Motor neuron (in vitro differentiated cells): ENCODE results near the gene ZNF597. TPM values are rescaled to one million over a fixed set of nuclear protein-coding genes. Genes with fewer than 3 reads are reported as not detected.

Source experiments
- ATAC-seq, 8 experiments: fragments of 200-7000 bp; cut with Tn5 transposase; replicated peaks in 6 of 8; 2 replicates each; pipeline ENCODE4 v1.8.0; 2021; ENCODE audit warnings: mild to moderate bottlenecking in 8 of 8, moderate library complexity in 8 of 8
- H3K27ac ChIP-seq, 2 donors: fragments of 250-450 bp; sonication (Bioruptor Pico); 2 replicates each; pipeline ENCODE4 v1.9.0; 2021; ENCODE audit warnings: antibody characterized with exemption in 2 of 2, mild to moderate bottlenecking in 2 of 2, moderate library complexity in 1 of 2
- H3K4me1 ChIP-seq, 2 donors: fragments of 250-450 bp; sonication (Bioruptor Pico); replicated peaks in 1 of 2; 2 replicates each; pipeline ENCODE4 v1.6.1; 2021; ENCODE audit warnings: antibody characterized with exemption in 2 of 2, mild to moderate bottlenecking in 2 of 2, moderate library complexity in 1 of 2
- H3K4me3 ChIP-seq, 5 donors: fragments of 250-450 bp; sonication (Bioruptor Pico); 2 replicates each; pipeline ENCODE4 v1.9.0; 2021; ENCODE audit warnings: antibody characterized with exemption in 5 of 5, mild to moderate bottlenecking in 5 of 5, moderate library complexity in 4 of 5
- WGBS, 10 experiments: fragments of 450-650 bp; shearing (Covaris generic); methylation state at CpG; one replicate each; pipeline ENCODE4 v1.0.0; 2022; 5-methylcytosine and 5-hydroxymethylcytosine counted together
- in situ Hi-C, 9 experiments: fragments of 400-800 bp; cut with MboI; loops; one replicate each; pipeline ENCODE4 v1.15.0; 2021; ENCODE audit warnings: low sequenced_read_pairs in 9 of 9, low pct_unique_long_range_greater_than_20kb in 2 of 9; ENCODE audit not compliant: unreplicated experiment in 9 of 9
- total RNA-seq, 8 experiments: library from RNA; unstranded; fragments of 300-600 nt; gene quantifications; 2 replicates each; pipeline versions ENCODE4 v1.2.3 to v1.2.4, GENCODE V29; 2022

Gene ZNF597
- total RNA-seq, 8 experiments from 2014 or later = 2.0 to 5.1 (median 2.5) TPM

DNA sequence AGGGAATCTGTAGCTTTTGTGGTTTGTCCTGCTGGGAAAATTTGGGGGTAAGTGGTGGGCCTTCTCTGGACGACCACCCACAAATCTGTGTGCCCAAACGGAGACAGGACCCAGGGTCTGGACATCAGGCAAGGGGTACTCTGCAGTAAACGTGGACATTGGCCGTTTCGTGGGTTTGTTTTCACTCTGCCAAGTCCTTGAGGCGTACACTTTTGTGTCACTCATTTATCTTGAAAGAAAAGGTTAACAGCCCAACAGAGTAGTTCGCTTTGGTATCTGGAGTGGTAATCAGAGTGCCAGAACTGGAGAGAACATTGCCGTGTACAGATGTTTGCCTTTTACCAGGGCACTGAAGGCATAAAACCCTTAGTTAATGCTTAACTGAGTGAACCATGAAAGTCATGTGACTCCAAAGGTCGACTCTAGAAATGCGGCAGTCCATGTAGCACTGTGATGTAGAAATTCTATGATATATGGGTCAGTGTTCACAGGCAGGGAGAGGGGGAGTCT is 15.6 kb upstream of the ZNF597 start:
- peaks cover 17 to 25% of the 10 kb centered on the region in 2 donors for H3K4me1 ChIP-seq
- in situ Hi-C loops = no loop called here
- whole genome bisulfite sequencing, 10 experiments = 0 to 5% (median 1%) methylated on average over 1 to 10 of the region's 10 CpGs; no CpG with 5 or more reads in 4 of the 10 experiments
- ATAC-seq = peak in 1 of 8 experiments; percentile 1
- H3K27ac ChIP-seq = peak overlapping the region in 1 of 2 donors; percentile 99
- peak overlapping the region; percentile 48 to 81 (median 75) for H3K4me3 ChIP-seq

DNA sequence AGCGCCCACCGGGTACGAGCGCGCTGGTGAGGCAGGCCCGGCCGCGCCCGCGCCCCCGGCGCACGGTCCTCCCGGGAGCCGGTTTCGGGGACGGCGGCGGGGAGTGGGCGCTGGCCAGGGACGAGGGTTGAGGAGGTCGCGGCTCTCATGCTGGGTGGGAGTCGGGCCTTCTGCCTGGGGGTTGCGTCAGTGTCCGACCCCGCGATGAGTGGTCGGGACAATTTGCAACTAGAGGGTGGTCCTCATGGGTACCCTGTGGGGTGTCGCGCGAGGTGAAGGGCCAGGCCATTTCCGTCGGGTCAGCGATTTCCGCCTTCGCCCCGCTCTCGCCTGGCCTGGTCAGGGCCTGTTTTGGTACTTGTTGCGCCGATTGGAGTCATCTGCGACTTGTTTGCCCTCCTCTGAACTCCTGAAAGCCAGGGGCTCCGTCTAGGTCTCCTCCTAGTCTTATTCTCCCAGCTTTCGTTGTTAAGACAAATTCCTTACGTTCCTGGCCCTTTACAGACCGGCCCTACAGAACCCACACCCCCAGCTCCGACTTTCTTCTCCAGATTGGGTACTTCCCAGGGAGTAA is 15.1 kb upstream of the ZNF597 start:
- H3K4me3 ChIP-seq = peak overlapping the region; percentile 48 to 81 (median 75)
- 0 to 8% (median 0%) methylated on average over 2 to 16 of the region's 47 CpGs; no CpG with 5 or more reads in 3 of the 10 experiments for WGBS, 10 experiments
- peaks cover 17 to 25% of the 10 kb centered on the region in 2 donors for H3K4me1 ChIP-seq
- peak in 6 of 8 experiments; percentile 4 to 45 (median 26) for ATAC-seq
- in situ Hi-C loops = no loop called here
- H3K27ac ChIP-seq = peak overlapping the region; percentile 96 to 99

DNA sequence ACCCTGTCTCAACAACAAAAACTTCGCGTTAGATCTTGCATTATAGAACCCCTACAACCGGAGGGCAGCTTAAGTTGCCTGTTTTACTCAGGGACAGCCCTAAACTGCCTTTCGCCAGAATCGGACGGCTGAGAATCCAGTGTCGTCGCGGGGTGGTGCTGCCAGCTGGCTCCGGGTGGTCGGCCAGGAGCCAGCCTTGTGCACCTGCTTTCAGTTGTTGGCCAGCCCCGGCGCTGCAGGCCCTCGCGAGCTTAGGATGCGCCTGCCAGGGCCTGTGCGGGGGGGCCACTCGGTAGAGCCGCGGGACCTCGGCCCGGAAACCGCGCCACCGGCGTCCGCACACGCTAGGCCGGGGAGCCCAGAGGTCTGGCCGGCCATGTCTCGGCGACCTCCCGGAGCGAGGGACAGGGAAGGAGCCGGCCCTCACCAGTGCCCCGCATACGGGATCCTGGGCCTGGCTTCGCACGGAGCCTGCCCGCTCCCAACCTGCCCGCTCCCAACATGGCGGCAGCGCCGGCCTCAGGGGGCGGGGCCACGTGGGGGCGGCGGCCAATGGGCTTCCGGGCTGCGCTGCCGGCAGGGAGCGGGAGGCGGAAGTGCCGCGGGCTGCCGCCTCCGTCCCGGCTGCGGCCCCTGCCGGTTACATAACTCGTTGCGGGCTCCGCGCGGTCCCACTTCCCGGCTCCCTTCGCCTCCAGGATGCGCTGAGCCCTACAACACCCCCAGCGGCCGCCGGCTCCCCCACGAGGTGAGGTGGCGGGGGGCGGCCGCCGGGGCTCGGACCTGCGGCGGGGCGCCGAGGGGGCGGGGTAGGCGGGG is 14.3 kb upstream of the ZNF597 start:
- ATAC-seq = peak; percentile 80 to 95 (median 92)
- peaks cover 17 to 25% of the 10 kb centered on the region in 2 donors for H3K4me1 ChIP-seq
- H3K4me3 ChIP-seq = peak overlapping the region; percentile 48 to 81 (median 75)
- WGBS, 10 experiments = 0 to 25% (median 13%) methylated on average over 4 to 11 of the region's 83 CpGs; no CpG with 5 or more reads in 6 of the 10 experiments
- peak overlapping the region; percentile 96 to 99 for H3K27ac ChIP-seq
- in situ Hi-C loops = no loop called here

DNA sequence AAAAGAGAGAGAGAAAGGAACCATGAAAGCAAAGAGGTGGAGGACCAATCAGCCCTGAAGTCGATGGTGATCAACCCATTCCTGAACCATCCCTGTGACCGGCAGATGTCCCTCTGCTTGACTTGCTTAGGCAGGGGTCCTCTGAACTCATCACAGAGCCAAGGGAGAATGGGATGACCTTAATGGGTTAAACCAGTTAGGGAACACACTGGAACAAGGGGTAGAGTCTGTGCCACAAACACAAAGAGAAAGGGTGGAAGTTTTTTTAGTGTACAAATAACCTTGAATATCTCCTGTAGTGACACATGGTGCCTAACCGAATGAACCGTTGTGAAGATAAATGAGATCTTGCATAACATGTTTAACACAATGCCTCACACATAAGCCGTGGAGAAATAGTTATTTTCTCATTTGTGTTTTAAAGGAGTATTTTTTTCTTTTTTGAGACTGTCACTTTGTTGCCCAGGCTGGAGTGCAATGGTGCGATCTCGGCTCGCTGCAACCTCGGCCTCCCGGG is 11.4 kb upstream of the ZNF597 start:
- ATAC-seq = no peak
- Histone ChIP-seq H3K27ac (no peak overlapping the region), H3K4me3 (no peak overlapping the region), H3K4me1 (peaks cover 13 to 16% of the 10 kb centered on the region in 2 donors)
- 38 to 97% (median 85%) methylated on average over 1 to 9 of the region's 10 CpGs; no CpG with 5 or more reads in 1 of the 10 experiments for WGBS, 10 experiments
- in situ Hi-C loops = no loop called here

DNA sequence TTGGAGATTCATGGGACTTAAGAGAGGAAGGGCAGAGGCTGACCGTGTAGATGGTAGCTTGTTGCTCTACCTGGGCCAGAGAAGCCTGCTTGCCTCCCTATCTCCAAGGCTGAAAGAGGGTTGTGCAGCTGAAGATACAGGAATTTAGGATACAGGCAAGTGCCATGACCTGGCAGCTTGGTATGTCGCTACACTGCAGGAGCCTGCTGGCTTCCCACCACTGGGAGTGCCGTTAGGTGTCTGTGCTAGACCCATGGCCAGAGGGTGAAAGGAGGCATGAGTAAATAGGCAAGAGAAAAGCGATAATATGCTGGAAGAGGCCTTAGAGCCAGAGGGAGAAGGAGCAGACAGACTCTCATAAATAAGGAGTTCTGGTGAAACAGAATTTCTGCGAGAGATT is 10.8 kb upstream of the ZNF597 start:
- WGBS, 10 experiments = 64 to 92% (median 81%) methylated on average over 1 to 5 of the region's 5 CpGs
- Histone ChIP-seq H3K4me3 (no peak overlapping the region), H3K27ac (no peak overlapping the region), H3K4me1 (peaks cover 7 to 12% of the 10 kb centered on the region in 2 donors)
- ATAC-seq = no peak
- in situ Hi-C loops = no loop called here

DNA sequence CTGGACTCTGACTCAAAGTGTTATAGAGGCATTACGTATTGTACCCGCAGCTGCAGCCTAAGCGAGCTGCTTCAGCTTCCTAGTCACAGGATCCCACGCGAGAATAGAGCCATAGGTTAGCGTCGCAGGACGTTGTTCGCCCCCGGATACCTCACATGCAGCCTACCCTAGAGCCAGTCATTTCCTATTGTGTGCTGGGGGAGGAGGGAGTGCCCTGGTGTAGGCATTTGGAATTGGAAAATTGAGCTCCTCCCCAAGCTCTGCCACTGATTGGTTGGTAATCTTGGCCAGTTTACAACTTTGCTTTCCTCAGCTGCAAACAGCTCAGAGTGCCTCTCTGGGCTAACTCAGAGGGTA is 706 bp upstream of the ZNF597 start:
- in situ Hi-C loops = no loop called here
- peak; percentile 19 to 78 (median 46) for ATAC-seq
- H3K4me3 ChIP-seq = peak overlapping the region; percentile 48 to 89 (median 70)
- WGBS, 10 experiments = 15 to 92% (median 25%) methylated on average over 4 to 7 of the region's 10 CpGs; no CpG with 5 or more reads in 5 of the 10 experiments
- peak overlapping the region; percentile 72 to 82 for H3K27ac ChIP-seq
- H3K4me1 ChIP-seq = peaks cover 0 to 6% of the 10 kb centered on the region in 2 donors

DNA sequence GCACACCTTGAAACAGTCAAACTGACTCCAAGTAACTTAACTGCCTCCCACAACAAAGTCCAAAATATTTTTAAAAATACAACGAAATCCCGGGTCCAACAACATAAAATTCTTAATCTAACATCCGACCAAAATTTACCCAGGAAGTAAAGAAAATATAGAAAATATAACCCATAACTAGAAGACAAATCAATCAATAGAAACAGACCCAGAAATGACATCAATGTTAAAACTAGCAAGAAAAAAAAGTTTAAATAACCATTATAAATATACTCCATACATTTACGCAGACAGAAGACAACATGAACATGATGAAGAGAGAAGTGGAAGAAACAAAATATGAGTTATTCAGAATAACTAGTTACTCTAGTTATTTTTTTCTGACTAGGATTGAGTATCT is 3.7 kb downstream of the ZNF597 start:
- Histone ChIP-seq H3K27ac (no peak overlapping the region), H3K4me3 (no peak overlapping the region), H3K4me1 (peaks cover 0 to 3% of the 10 kb centered on the region in 2 donors)
- in situ Hi-C loops = no loop called here
- ATAC-seq = no peak
- 51 to 98% (median 75%) methylated on average over 3 to 4 of the region's 4 CpGs; no CpG with 5 or more reads in 2 of the 10 experiments for WGBS, 10 experiments

DNA sequence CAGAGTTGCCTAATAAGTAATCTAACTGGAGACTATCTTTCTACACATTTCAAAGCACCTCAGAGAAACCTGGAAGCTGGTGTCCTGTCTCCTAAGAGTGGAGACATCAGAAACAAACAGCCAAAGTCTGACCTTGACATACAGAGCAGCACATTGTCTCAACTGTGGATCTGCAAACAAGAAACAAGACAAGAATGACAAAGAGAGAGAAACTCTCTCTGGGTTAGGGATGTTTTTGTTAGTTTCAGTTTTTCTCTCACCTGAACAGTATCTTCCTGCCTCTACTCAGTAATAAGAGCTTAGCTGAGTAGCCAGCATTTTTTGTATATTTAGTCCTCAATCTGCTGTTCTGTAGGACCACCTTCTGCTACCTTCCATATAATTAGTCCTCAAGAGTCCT is 8.9 kb downstream of the ZNF597 start:
- ATAC-seq = no peak
- Histone ChIP-seq H3K4me1 (no peaks in the 10 kb centered on the region), H3K4me3 (no peak overlapping the region), H3K27ac (no peak overlapping the region)
- in situ Hi-C loops = no loop called here

DNA sequence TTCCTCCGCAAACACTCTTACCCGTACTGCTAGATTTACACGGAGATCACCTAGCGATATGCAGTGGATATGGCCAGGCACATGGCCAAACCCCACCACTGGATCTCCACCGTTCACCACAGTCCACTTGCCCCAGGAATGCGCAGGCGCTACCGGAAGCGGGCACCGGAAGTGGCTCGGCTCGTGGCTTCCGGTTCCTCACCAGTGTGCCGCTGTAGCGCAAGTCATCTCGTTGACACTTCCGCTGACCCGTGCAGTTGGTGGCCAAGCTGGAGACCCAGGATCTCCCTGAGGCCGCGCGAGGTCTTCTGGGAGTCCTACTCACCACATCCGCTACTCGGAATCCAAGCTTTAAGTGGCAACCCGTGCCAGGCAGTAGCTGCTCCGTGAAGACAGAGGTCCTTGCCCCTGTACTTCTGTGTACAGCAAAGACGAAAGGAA is 11.5 kb downstream of the ZNF597 start:
- Histone ChIP-seq H3K4me3 (no peak overlapping the region), H3K27ac (no peak overlapping the region), H3K4me1 (no peaks in the 10 kb centered on the region)
- ATAC-seq = peak in 3 of 8 experiments; percentile 39 to 90 (median 51)
- in situ Hi-C loops = no loop called here
- 40 to 100% (median 94%) methylated on average over 1 to 9 of the region's 26 CpGs; no CpG with 5 or more reads in 3 of the 10 experiments for WGBS, 10 experiments

DNA sequence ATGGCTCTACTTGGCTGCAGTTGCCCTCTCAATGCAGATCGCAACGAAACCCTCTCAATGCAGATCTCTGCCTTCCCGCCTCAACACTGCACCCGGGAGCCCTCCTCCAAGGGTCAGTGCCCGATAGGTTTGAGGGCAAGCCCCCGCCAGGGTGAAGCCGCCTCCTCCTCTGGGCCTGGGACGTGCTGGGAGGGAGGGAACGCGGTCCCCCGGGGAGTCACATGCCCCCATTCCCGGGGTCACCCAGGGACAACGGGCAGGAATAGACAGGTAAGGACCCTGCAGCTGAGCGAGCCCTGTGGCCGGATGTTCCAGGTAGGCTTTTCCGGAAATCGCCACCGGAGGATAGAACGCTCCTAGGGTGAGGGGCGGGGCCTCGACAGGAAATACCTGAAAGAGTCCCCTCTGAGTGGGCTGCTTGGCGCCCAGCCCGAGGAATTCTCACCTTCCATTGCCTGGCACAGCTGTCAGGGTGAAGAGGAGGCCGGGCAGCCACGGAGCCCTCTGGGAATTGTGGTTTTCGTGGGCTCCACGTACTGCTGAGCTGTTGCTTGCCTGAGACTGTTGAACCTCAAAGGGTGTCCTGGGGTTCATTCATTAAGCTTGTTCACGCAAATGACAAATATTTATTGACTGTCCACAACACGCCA is 29.4 kb downstream of the ZNF597 start:
- no peak for ATAC-seq
- 10 to 96% (median 81%) methylated on average over 1 to 17 of the region's 29 CpGs; no CpG with 5 or more reads in 1 of the 10 experiments for WGBS, 10 experiments
- Histone ChIP-seq H3K27ac (no peak overlapping the region), H3K4me1 (no peaks in the 10 kb centered on the region), H3K4me3 (no peak overlapping the region)
- in situ Hi-C loops = no loop called here

DNA sequence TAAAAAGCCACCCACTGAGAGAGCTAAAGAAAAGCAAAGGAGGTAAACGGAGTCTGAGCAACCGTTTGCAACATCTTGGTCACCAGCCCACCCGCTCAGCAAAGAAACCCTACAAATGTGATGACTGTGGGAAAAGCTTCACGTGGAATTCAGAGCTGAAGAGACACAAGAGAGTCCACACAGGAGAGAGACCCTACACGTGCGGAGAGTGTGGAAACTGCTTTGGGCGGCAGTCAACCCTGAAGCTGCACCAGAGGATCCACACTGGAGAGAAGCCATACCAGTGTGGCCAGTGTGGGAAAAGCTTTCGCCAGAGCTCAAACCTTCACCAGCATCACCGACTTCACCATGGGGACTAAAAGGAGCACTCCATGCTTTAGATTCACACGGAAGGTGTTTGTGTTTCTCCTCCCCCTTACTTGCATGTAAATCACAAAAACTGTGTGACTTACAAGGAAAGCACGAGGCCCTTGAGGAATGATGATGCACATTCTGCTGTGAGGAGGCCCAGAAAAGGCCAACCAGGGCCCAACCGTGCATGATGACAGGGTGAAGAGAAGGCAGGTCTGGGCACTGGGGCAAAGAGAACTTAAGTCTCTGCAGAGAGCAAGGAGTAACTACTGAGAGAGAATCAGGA is 34.6 kb downstream of the ZNF597 start:
- no peaks in the 10 kb centered on the region for H3K4me1 ChIP-seq
- 78 to 100% (median 100%) methylated on average over 1 to 9 of the region's 12 CpGs; no CpG with 5 or more reads in 1 of the 10 experiments for WGBS, 10 experiments
- no peak for ATAC-seq
- in situ Hi-C loops = no loop called here
- H3K27ac ChIP-seq = no peak overlapping the region
- H3K4me3 ChIP-seq = no peak overlapping the region

DNA sequence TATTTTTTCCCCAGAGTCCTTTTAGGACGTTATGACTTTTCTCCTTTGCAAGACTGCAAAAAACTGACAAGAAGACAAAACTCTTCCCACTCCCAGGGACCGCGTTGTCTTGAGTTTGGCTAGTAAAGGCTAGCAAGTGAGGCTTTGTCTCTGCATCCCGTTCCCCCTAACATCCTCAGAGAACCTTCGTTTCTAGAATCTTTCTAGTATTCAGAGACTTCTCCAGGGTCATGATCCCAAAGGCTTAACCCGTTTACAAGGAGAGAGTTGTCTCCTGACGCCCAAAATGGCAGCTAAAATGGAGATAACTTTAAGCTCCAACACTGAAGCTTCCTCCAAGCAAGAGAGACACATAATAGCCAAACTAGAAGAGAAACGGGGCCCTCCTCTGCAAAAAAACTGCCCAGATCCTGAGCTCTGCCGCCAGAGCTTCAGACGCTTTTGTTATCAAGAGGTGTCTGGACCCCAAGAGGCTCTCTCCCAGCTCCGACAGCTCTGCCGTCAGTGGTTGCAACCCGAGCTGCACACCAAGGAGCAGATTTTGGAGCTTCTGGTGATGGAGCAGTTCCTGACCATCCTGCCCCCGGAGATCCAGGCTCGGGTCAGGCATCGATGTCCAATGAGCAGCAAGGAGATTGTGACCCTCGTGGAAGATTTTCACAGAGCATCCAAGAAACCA is 41.4 kb downstream of the ZNF597 start:
- ATAC-seq = no peak
- Histone ChIP-seq H3K4me1 (peaks cover 0 to 12% of the 10 kb centered on the region in 2 donors), H3K4me3 (peak overlapping the region; percentile 69 to 93 (median 80)), H3K27ac (peak overlapping the region in 1 of 2 donors; percentile 1)
- WGBS, 10 experiments = 0 to 31% (median 5%) methylated on average over 2 to 8 of the region's 17 CpGs
- in situ Hi-C loops = no loop called here
